Thyroid gland (tissue), 4 donors: Measurements from ENCODE around the gene ITIH6. TPM values are rescaled to one million over a fixed set of nuclear protein-coding genes. Genes with fewer than 3 reads are reported as not detected.

Experiments
- DNase-seq, 2 donors: peaks; one replicate each; pipeline ENCODE4 v3.0.0-alpha.2; 2019
- H3K27ac ChIP-seq, 3 donors: fragments of 200-600 bp; sonication (generic); 1 replicate in 2 of 3; 2 replicates in 1 of 3; pipeline ENCODE4 v1.5.1; 2016 to 2019; ENCODE audit warnings: mild to moderate bottlenecking in 1 of 3, moderate library complexity in 1 of 3
- H3K27me3 ChIP-seq: fragments of 200-600 bp; sonication (generic); one replicate; pipeline ENCODE4 v1.5.1; 2019
- H3K36me3 ChIP-seq, 2 donors: fragments of 200-600 bp; sonication (generic); one replicate each; pipeline ENCODE4 v1.5.1; 2016 to 2019
- H3K4me1 ChIP-seq, 2 donors: fragments of 200-600 bp; sonication (generic); one replicate each; pipeline ENCODE4 v1.5.1; 2017 to 2019
- H3K4me3 ChIP-seq, 3 donors: fragments of 200-600 bp; sonication (generic); replicated peaks in 1 of 3; 1 replicate in 2 of 3; 2 replicates in 1 of 3; pipeline ENCODE4 v1.5.1; 2016; ENCODE audit warnings: mild to moderate bottlenecking in 1 of 3
- H3K9me3 ChIP-seq: fragments of 200-600 bp; sonication (generic); one replicate; pipeline ENCODE4 v1.5.1; 2017
- POLR2A ChIP-seq, 2 donors: fragments of 450-650 bp; IDR thresholded peaks; one replicate each; pipeline ENCODE4 v1.6.1; 2017; ENCODE audit warnings: antibody characterized with exemption in 2 of 2, mild to moderate bottlenecking in 2 of 2, moderate library complexity in 1 of 2
- WGBS, 2 donors: methylation state at CpG; one replicate each; pipeline ENCODE4 v1.1.5; 2017; 5-methylcytosine and 5-hydroxymethylcytosine counted together
- intact Hi-C: fragments of 100-400 bp; cut with DNase I; formaldehyde crosslinking; loops from one replicate; pipeline ENCODE4 v1.15.1; 2023
- total RNA-seq, 4 donors: library from RNA; depleted of rRNA; stranded (reverse); fragments of >200 nt; gene quantifications; one replicate each; pipeline ENCODE4 v1.2.3, GENCODE V29; 2016
- TF ChIP-seq, protein P1 (sequence below), 6 experiments: fragments of 200-600 bp in 3 of 6; fragments of 450-650 bp in 3 of 6; sonication (generic) in 3 of 6; IDR thresholded peaks; one replicate each; pipeline ENCODE4 v1.5.1; 2016 to 2019; ENCODE audit warnings: antibody characterized with exemption in 6 of 6, mild to moderate bottlenecking in 2 of 6, inconsistent platforms in 1 of 6, moderate library complexity in 1 of 6

ITIH6 gene
- total RNA-seq, 4 donors from 2014 or later: not detected

DNA sequence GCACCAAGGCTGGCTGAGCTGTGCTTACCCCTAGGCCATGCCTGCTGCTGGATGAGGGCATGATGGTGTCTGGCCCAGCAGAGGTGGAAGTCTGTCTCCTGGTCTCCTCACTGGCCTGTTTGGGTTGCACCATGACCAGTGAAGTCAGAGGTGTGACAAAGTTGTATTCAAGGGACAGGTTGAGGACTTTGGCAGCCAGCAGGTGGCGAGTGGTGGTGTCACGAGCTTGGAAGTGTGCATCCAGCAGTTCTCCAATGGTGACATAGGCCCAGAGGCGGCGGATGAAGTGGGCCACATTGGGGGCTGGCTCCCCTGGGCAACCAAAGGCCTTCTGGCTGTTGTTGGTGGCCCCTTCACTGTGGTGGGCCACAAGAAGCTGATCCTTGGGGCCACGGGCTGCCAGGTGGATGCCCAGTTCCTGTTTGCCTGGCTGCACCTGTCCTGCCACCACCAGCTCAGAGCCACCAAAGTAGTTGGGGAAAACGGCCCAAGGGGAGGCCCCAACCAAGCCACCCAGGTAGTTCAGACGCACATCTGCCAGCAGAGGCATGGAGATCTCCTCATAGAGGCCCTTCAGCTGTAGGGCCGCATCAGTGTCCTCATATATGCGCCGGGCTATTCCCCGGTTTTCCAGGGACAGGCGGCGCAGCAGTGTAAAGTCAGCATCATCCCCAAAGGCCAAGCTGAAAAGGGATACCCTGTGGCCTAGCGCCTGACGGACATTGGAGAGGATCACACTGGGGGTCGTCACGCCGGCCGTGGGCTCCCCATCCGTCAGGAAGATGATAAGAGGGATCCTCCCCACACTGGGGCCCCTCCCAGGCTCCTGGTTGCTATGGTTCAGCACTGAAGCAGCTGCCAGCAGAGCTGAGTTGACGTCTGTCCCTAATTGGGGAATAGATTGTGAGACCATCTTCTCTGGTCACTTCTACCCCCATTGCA, 39.7 kb downstream of the ITIH6 start:
- Histone ChIP-seq H3K4me3 (no peak overlapping the region), H3K9me3 (no peaks in the 10 kb centered on the region), H3K4me1 (no peaks in the 10 kb centered on the region), H3K36me3 (no peaks in the 10 kb centered on the region), H3K27ac (no peak overlapping the region), H3K27me3 (no peaks in the 10 kb centered on the region)
- intact Hi-C loops: no loop called here
- DNase-seq: no peak
- WGBS, 2 donors: 70 to 90% methylated on average over 3 to 12 of the region's 21 CpGs
- TF ChIP-seq POLR2A (IDR thresholded peaks at IDR 0.05): no peak
- TF ChIP-seq, protein P1, sequence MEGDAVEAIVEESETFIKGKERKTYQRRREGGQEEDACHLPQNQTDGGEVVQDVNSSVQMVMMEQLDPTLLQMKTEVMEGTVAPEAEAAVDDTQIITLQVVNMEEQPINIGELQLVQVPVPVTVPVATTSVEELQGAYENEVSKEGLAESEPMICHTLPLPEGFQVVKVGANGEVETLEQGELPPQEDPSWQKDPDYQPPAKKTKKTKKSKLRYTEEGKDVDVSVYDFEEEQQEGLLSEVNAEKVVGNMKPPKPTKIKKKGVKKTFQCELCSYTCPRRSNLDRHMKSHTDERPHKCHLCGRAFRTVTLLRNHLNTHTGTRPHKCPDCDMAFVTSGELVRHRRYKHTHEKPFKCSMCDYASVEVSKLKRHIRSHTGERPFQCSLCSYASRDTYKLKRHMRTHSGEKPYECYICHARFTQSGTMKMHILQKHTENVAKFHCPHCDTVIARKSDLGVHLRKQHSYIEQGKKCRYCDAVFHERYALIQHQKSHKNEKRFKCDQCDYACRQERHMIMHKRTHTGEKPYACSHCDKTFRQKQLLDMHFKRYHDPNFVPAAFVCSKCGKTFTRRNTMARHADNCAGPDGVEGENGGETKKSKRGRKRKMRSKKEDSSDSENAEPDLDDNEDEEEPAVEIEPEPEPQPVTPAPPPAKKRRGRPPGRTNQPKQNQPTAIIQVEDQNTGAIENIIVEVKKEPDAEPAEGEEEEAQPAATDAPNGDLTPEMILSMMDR (IDR thresholded peaks at IDR 0.05): no peak

DNA sequence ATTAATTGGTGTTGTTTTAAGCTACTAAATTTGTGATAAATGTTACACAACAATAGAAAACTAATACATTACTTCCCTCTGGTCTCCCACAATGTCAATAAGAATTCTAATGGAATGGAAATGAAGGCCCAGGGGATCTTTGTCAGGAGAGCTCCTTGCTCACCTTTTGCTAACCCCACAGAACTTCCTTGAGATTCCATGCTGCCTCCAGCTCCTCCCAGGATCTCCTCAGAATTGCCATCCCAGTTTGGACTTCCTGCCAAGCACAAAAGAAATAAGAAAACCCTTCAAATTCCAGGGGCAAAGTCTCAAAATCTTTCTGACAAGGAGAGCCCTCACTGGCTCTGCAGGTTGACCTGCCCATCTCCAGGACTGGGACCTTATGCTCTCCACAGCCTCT, 43.2 kb downstream of the ITIH6 start:
- Histone ChIP-seq H3K27me3 (no peaks in the 10 kb centered on the region), H3K4me1 (no peaks in the 10 kb centered on the region), H3K27ac (no peak overlapping the region), H3K9me3 (no peaks in the 10 kb centered on the region), H3K4me3 (no peak overlapping the region), H3K36me3 (no peaks in the 10 kb centered on the region)
- intact Hi-C loops: no loop called here
- TF ChIP-seq, protein P1 (IDR thresholded peaks at IDR 0.05): no peak
- TF ChIP-seq POLR2A (IDR thresholded peaks at IDR 0.05): no peak
- DNase-seq: no peak

DNA sequence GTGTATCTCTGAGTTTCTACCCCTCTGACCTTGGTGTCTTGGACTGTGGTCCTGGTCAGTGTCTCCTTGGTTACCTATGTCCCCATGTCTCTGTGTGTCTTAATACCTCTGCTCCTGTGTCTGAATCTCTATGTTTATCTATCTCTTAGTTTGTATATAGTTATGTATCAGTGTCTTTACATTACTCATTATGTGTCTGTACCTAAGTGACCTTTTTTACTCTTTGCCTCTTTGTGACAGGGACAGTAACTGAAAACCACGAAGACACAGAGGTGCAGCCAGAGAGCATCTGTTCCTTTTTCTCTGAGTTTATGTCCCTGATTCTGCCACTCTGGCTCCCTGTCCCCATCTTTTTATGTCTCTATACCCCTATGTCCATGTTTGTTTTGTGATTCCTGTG, 49.4 kb downstream of the ITIH6 start:
- intact Hi-C loops: no loop called here
- no peaks in the 10 kb centered on the region for H3K9me3 ChIP-seq
- no peaks in the 10 kb centered on the region for H3K27me3 ChIP-seq
- no peak for TF ChIP-seq POLR2A (IDR thresholded peaks at IDR 0.05)
- TF ChIP-seq, protein P1 (IDR thresholded peaks at IDR 0.05): no peak
- H3K36me3 ChIP-seq: no peaks in the 10 kb centered on the region
- H3K27ac ChIP-seq: no peak overlapping the region
- 69 to 75% methylated on average over 1 of the region's 1 CpG for WGBS, 2 donors
- H3K4me1 ChIP-seq: no peaks in the 10 kb centered on the region
- H3K4me3 ChIP-seq: no peak overlapping the region
- no peak for DNase-seq

DNA sequence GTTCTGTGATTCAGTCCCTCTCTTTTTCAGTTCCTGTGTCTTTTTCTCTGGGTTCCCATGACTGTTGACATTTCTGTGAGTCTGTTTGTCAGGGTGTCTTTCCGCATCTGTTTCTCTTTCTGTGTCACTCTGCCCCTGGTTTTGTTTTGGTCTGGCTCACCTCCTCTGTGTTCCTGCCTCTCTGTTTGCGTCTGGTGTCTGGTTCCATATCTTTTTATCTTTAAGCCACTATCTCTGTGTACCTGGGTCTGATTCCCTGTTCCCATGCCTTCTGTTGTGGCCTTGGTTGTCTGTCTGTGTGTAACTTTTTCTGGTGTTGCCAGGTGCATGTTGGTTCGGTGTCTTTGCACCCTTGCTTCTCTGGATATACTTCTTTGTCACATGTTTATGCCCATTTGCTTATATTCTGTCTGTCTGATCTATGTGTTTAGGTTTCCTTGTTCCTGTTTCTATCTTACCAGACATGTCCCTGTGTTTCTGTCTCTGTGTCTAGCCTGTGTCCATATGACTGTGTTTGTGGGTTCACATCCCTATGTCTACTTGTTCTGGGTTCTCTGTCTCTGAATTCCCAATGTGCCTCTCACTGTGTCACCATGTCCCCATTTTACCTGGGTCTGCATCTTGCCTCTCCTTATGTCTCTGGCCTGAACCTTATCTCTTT, 50.2 kb downstream of the ITIH6 start:
- no peak for DNase-seq
- WGBS, 2 donors: 81 to 89% methylated on average over 3 of the region's 3 CpGs
- H3K27me3 ChIP-seq: no peaks in the 10 kb centered on the region

More for the DNA sequence above, 50.2 kb downstream of the ITIH6 start:
- no peaks in the 10 kb centered on the region for H3K36me3 ChIP-seq
- no peak overlapping the region for H3K27ac ChIP-seq
- TF ChIP-seq, protein P1 (IDR thresholded peaks at IDR 0.05): no peak
- no peak for TF ChIP-seq POLR2A (IDR thresholded peaks at IDR 0.05)
- intact Hi-C loops: no loop called here
- H3K4me1 ChIP-seq: no peaks in the 10 kb centered on the region
- H3K4me3 ChIP-seq: no peak overlapping the region
- H3K9me3 ChIP-seq: no peaks in the 10 kb centered on the region
